HG03469 (cell line): ENCODE data around the gene NKD1.

Experiments used
- ATAC-seq: cut with Tn5 transposase; IDR thresholded peaks from one replicate; pipeline ENCODE4 v1.9.1; 2021; ENCODE audit warnings: mild to moderate bottlenecking, moderate library complexity, moderate number of reproducible peaks; ENCODE audit not compliant: unreplicated experiment

The NKD1 gene

GRCh38 chr16:50622643-50623369 is 74.6 kb downstream of the NKD1 start:
- ATAC-seq: no peak

- no peak for ATAC-seq
Observed at GRCh38 chr16:50624449-50624970, 76.3 kb downstream of the NKD1 start.

DNA sequence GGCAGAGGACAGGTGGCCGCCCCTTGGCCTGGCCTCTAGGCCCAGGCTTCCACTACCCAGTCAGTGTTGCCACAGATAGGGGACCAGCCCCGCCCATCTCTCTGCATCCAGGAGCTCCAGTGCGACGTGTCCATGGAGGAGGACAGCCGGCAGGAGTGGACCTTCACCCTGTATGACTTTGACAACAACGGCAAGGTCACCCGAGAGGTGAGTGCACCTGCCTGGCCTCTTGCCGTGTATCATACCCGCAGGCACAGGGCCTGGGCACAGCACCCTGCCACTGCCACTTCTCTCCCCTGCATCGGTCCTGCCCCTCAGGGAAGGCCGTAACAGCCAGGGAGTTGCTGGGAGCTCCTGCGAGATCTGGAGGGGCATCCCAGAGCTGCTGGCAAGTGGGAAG is 77.2 kb downstream of the NKD1 start:
- ATAC-seq: no peak

DNA sequence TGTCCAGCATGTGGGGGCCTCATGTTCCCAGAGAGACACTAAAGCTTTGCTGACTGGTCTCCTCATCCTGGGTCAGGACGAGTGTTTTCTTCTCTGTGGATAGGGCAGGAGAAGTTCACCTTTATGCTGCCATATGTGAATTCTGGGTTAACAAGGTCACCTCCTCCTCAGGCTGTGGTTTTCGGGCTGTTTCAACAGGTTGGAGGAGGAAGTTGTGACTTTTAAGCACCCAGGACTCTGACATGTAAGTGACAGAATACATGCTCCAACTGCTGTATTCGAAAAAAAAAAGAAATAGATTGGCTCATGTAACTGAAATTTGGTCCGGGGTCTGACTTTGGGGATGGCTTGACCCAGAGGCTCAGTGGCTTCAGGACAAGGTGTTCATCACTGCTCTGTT is 78.7 kb downstream of the NKD1 start:
- no peak for ATAC-seq

DNA sequence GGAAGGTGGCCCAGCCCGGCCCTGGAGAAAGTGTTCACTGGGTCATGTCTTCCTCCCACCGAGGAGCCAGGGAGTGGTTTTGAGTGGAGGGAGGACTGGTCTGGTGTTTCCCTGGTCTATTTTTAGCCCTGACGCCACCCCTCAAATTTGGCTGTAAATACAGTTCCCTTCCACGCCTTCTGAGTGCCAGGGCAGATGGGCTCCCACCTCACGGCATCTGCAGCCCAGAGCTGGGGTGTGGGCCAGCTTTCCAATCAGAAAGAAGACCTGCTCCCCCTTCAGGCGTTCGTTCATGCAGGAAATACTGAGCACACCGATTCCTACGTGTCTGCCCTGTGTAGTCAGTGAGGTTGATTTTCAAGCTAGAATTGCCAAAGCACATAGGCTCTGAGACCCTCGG is 79.2 kb downstream of the NKD1 start:
- no peak for ATAC-seq

DNA sequence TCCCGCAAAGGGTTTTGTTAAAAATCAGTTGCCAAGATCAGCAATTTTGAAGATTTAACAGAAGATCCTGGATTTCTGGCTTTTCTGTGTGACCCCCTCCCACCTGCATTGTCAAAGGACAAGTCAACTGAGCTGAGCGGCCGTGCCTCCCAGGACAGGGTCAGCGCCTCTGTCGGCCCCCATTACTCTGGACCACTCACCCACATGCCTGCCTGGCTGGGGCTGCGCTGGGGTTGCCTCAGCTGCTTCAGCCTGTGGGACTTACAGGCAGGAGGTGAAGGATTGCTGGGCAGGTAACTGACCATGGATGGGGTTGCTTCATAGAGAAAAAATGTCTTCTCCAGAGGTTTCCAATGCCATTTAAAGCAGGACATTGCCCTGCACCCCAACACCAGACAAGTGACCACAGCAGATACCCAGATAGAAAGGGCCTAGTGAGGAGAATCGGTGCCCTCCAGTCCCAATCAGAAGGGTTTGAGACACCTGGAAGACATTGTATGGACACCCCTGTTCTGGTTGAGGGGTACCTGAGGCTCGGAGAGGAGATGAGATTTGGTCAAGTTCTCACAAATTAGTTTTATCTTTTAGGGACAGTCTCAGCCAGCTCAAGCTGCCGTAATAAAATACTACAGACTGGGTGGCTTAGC is 80.1 kb downstream of the NKD1 start:
- no peak for ATAC-seq

DNA sequence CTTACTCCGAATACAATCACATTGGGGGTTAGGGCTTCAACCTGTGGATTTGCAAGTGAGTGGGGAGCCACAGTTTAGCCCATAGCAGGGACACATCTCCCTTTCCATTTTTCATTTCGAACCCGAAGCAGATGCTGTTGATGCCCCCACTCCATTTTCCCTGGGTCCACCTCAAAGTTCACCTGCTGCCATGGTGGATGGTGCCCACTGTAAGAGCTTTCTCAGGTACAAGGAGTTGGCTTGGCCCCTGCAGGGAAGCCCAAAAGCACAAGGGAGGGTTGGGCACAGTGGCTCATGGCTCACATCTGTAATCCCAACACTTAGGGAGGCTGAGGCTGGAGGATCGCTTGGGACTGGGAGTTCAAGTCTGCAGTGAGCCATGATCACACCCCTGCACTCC is 81.1 kb downstream of the NKD1 start:
- no peak for ATAC-seq

GRCh38 chr16:50630394-50631020 is 82.3 kb downstream of the NKD1 start:
- no peak for ATAC-seq

- ATAC-seq: no peak
Observed at GRCh38 chr16:50631249-50631984, 83.2 kb downstream of the NKD1 start.

GRCh38 chr16:50631985-50632576 is 83.9 kb downstream of the NKD1 start:
- no peak for ATAC-seq

- ATAC-seq: no peak
Observed at GRCh38 chr16:50632927-50633800, 85.0 kb downstream of the NKD1 start.

DNA sequence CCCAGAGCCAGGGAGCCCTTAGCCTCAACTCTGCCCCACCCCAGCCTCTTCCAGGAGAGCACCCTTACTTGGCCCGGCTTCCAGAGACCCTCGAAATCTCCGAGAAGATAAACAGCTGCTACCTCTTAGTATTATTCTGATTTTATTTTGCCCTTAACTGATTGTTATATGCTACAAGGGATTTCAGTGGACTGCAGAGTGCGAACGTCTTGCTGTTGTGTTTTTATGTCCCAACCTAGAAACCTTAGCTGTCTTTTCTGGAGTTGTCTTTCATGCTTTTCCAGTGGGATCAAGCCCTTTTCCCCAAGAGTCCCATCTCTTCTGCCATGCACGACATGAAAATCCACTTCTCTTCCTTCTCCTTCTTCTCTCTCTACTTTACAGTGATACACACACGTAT is 85.9 kb downstream of the NKD1 start:
- no peak for ATAC-seq

DNA sequence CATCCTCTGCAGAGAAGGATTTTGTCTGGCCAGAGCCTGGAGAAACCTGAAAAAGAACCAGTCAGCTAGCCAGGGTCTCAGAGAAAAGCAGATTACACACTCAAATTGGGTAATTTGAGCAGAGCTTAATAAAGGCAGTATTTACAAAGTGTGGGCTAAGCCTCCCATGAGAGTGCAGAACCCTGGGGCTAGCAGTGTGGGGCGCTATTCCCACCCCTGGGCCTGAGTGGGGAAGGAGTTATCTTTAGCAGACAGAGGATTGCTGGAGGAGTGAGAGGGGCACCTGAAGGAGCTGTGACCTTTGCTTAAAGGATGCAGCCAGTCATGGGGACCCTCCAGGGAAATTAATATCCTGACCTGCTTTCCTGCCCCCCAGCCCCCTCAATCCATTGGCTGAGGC is 86.8 kb downstream of the NKD1 start:
- no peak for ATAC-seq

- no peak for ATAC-seq
Observed at GRCh38 chr16:50635505-50636392, 87.6 kb downstream of the NKD1 start.

- no peak for ATAC-seq
Observed at GRCh38 chr16:50636753-50637374, 88.7 kb downstream of the NKD1 start.

GRCh38 chr16:50637716-50638602 is 89.8 kb downstream of the NKD1 start:
- ATAC-seq: no peak

GRCh38 chr16:50638816-50639670 is 90.8 kb downstream of the NKD1 start:
- no peak for ATAC-seq
